ENCODE measurements around the gene PLCD3. TPM values are rescaled to one million over a fixed set of nuclear protein-coding genes. Genes with fewer than 3 reads are reported as not detected.

The PLCD3 gene
- total and polyA plus RNA-seq, 8 donors = 12.5 to 49.1 (median 16.9) TPM

GRCh38 chr17:45111850-45112249 is 20.5 kb downstream of the PLCD3 start:
- no peaks in the 10 kb centered on the region for H3K9me3 ChIP-seq
- no peaks in the 10 kb centered on the region for H3K4me1 ChIP-seq
- H3K27me3 ChIP-seq = no peaks in the 10 kb centered on the region
- DNase-seq (no peak), ATAC-seq (no peak)
- H3K36me3 ChIP-seq = peaks cover 0 to 31% of the 10 kb centered on the region in 2 donors
- intact Hi-C loops (cut with DNase I) = no loop called here
- TF ChIP-seq CTCF (IDR thresholded peaks at IDR 0.05) = no peak
- no peak overlapping the region for H3K4me3 ChIP-seq
- no peak overlapping the region for H3K27ac ChIP-seq

GRCh38 chr17:45110676-45111611 is 21.4 kb downstream of the PLCD3 start:
- intact Hi-C loops (cut with DNase I) = no loop called here
- Histone ChIP-seq H3K27me3 (no peaks in the 10 kb centered on the region), H3K4me1 (no peaks in the 10 kb centered on the region), H3K36me3 (peaks cover 0 to 40% of the 10 kb centered on the region in 2 donors), H3K9me3 (no peaks in the 10 kb centered on the region), H3K27ac (no peak overlapping the region), H3K4me3 (no peak overlapping the region)
- DNase-seq (no peak), ATAC-seq (peak; percentile 13)
- no peak for TF ChIP-seq CTCF (IDR thresholded peaks at IDR 0.05)

GRCh38 chr17:45108595-45109521 is 23.5 kb downstream of the PLCD3 start:
- H3K27ac ChIP-seq = no peak overlapping the region
- DNase-seq (no peak), ATAC-seq (peak; percentile 25)
- no peaks in the 10 kb centered on the region for H3K9me3 ChIP-seq
- H3K4me1 ChIP-seq = no peaks in the 10 kb centered on the region
- intact Hi-C loops (cut with DNase I) = no loop called here
- no peak overlapping the region for H3K4me3 ChIP-seq
- peaks cover 0 to 61% of the 10 kb centered on the region in 2 donors for H3K36me3 ChIP-seq
- no peaks in the 10 kb centered on the region for H3K27me3 ChIP-seq
- no peak for TF ChIP-seq CTCF (IDR thresholded peaks at IDR 0.05)

DNA sequence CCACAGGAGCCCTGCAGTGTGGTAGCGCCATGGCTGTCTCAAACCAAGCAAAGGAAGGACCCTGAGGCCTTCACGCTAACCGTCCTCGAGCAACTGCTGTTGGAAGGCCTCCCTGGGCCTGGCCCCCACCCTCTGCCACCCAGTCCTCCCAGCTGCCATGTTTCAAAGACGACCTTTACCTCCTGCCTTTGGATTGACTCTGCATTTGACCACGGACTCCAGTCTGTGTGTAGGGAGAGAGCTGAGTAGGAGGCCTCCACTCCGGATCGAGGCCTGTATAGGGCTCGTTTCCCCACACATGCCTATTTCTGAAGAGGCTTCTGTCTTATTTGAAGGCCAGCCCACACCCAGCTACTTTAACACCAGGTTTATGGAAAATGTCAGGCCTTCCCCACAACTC is 24.3 kb downstream of the PLCD3 start:
- intact Hi-C loops (cut with DNase I) = no loop called here
- H3K36me3 ChIP-seq = peaks cover 0 to 69% of the 10 kb centered on the region in 2 donors
- H3K9me3 ChIP-seq = no peaks in the 10 kb centered on the region
- ATAC-seq = no peak
- H3K4me3 ChIP-seq = no peak overlapping the region
- no peak for TF ChIP-seq CTCF (IDR thresholded peaks at IDR 0.05)
- no peak for DNase-seq
- H3K27ac ChIP-seq = no peak overlapping the region
- H3K27me3 ChIP-seq = no peaks in the 10 kb centered on the region
- H3K4me1 ChIP-seq = no peaks in the 10 kb centered on the region
